Activated effector memory CD4-positive, alpha-beta T cell treated with Interleukin-2 at 50 U/mL for 16 hours (primary cell): ENCODE measurements around the gene GNB1L.

Experiments used
- DNase-seq: peaks from one replicate; pipeline ENCODE4 v3.0.0-alpha.2; 2020

Gene GNB1L, protein sequence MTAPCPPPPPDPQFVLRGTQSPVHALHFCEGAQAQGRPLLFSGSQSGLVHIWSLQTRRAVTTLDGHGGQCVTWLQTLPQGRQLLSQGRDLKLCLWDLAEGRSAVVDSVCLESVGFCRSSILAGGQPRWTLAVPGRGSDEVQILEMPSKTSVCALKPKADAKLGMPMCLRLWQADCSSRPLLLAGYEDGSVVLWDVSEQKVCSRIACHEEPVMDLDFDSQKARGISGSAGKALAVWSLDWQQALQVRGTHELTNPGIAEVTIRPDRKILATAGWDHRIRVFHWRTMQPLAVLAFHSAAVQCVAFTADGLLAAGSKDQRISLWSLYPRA

GRCh38 chr22:19854778-19855503 lies at the start of gene GNB1L, which contains the start of gene RTL10:
Gene GNB1L (minus strand): TSS chr22:19854874. CDS start chr22:19821355, 33,519 bp downstream.
Gene RTL10 (minus strand): TSS chr22:19854874. CDS start chr22:19852261, 2,613 bp downstream.
- peak; percentile 95 for DNase-seq

DNA sequence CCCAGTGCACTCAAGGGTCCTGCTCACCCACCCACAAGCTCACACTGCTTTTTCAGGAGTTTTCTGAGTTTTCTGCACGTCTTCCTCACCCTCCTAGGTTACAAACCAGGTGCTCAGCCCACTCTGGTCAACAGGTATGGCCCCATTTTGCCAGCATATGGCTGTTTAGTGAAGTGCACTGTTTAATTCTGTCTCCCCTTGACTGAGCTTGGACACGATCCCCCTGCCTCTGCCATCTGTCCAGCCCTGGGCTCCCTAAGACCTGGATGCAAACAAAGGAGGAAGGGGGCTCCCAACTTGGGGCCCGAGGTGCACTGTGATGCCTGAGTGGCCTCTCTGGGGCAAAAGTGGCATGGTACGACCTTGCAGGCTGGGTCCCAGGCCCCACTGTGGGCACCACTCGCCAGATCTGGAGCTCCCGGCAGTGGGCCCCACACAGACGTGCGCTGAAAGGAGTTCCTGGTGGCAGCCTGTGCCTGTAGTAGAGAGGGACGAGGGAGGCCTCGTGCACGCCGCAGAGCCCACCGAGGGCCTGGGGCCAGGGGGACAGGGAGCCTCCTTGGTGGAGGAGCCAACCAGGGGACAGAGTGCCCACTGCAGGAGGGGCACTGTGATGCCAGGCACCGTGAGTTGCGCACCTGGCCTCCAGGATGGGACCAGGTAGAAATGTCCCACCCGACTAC lies 49.6 kb upstream of the GNB1L start:
- DNase-seq, result no peak

GRCh38 chr22:19903513-19903912 lies 48.8 kb upstream of the GNB1L start:
- DNase-seq, result no peak

GRCh38 chr22:19903031-19903430 lies 48.4 kb upstream of the GNB1L start:
- DNase-seq, result no peak

- DNase-seq, result no peak
Observed at GRCh38 chr22:19902245-19902715, 47.6 kb upstream of the GNB1L start.

DNA sequence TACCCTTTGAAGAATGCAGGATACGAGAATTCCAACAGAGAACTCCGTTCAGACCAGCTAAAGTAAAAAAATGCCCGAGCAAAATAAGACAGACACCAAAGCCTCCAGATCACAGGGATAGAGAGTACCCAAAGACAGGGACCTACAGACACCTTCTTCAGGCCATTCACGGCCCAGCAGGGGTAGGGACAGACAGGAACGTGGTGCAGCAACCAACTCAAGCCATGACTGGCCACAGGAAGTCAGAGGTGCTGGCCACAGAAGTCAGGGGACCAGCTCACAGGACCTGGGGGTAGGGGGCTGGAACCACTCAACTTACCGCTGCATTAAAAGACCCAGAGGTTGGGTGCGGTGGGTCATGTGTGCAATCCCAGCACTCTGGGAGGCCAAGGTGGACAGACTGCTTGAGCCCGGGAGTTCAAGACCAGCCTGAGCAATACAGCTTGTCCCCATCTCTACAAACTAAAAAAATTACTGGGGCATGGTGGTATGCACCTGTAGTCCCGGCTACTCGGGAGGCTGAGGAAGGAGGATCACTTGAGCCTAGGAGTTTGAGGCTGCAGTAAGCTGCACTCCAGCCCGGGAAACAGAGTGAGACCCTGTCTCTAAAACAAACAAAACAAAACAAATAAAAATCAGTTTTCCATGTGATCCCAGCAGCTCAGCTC lies 47.0 kb upstream of the GNB1L start:
- DNase-seq, result no peak

GRCh38 chr22:19900707-19901436 lies 46.2 kb upstream of the GNB1L start:
- DNase-seq, result no peak

GRCh38 chr22:19898831-19899567 lies 44.3 kb upstream of the GNB1L start:
- no peak for DNase-seq

- DNase-seq, result no peak
Observed at GRCh38 chr22:19898145-19898544, 43.5 kb upstream of the GNB1L start.

DNA sequence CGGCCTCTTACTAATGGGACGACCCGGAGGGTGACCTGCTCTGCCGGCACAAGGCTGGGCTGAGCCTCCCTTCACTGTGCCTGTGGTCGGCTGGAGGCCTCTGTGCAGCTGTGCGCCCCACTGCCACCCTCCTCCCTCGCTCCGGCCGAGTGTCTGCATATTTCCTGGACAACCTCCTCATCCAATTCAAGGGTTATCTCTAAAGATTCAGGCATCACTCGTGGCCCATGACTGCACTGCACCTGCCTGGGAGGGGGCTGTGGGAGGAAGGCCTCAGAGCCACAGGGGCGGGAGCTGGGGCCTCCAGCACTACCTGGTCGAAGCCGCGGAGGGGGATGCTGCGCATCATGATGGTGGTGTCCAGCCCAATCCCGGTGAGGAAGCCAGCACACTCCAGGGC lies 43.1 kb upstream of the GNB1L start:
- DNase-seq, result no peak

GRCh38 chr22:19896665-19897355 lies 42.1 kb upstream of the GNB1L start:
- DNase-seq, result no peak

DNA sequence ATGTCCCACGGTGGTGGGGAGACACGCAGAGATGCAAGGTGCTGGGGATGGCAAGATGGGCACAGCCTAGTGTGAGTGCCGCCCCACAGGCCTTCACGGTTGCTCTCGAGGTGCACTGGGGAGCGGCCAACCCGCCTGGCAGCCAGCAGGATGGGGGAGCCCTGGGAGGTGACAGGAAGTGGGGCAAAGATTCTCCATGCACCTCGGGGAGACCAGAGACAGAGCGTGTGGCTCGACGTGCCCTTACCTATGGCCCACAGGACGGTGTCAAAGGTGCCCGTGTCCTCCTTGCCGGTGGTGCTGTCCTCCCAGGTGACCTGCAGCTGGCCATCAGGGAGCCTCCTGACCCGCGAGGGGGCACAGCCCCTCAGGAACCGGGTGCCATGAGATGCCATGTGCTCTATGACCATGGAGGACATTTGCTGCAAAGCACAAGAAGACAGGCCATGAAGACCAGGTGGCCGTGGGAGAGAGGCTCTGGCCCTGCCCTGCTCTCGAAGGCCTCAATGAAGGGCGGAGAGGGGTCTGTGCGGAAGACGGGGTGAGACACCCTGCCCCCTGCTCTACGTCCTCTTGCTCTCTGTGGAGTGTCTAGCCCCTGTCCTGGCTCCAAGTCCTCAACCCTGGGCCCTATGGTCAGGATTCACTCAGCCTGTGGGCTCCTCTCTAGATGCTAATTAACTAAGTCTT lies 40.6 kb upstream of the GNB1L start:
- no peak for DNase-seq

GRCh38 chr22:19893363-19893762 lies 38.7 kb upstream of the GNB1L start:
- DNase-seq, result no peak

DNA sequence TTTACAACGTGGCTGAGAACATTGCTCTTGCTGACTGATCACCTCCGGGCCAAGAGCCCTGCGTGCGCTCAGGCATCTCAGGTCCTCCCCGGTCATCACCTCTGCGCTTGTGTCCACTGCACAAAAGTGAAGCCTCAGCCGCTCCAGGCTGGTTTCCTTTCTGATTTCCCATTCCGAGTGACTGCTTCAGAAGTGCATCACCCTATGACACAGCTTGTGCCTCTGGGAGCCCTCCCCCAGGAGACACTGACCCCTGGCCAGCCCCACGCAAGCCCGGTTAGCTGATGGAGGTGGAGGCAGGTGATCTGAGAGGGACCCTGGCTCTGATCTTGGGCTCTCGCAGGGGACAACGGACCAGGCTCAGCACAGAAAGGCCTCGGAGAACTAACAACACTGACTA lies 38.3 kb upstream of the GNB1L start:
- no peak for DNase-seq

GRCh38 chr22:19892257-19892879 lies 37.7 kb upstream of the GNB1L start:
- DNase-seq, result peak; percentile 45

- peak; percentile 73 for DNase-seq
Observed at GRCh38 chr22:19891317-19892256, 36.9 kb upstream of the GNB1L start.

- no peak for DNase-seq
Observed at GRCh38 chr22:19890502-19891316, 36.0 kb upstream of the GNB1L start.

GRCh38 chr22:19889951-19890350 lies 35.3 kb upstream of the GNB1L start:
- no peak for DNase-seq
